A549 (cell line): ENCODE data around the gene WDHD1. TPM values are rescaled to one million over a fixed set of nuclear protein-coding genes. Genes with fewer than 3 reads are reported as not detected.
"Not testable (repeated sequence)": the region's sequence is repeated elsewhere in the genome, so short reads cannot be mapped to it uniquely, and the experiment has no call there.

Source experiments
- ATAC-seq, 2 experiments: fragments of 200-7000 bp in 1 of 2; fragments of >200 bp in 1 of 2; cut with Nextera tagmentation in 1 of 2; cut with Tn5 transposase in 1 of 2; 3 replicates each; pipeline versions ENCODE4 v1.8.0 to v1.9.1; 2018 to 2020; ENCODE audit warnings: mild to moderate bottlenecking in 1 of 2, moderate library complexity in 1 of 2
- CTCF ChIA-PET: fragments of 300-600 bp; sonication (Branson Sonifier 250); formaldehyde crosslinking; extraction: SDS; loops from one replicate; lab custom pipeline; 2021; ENCODE audit warnings: antibody characterized with exemption, inconsistent platforms; lab: Yijun Ruan, JAX
- POLR2A ChIA-PET: fragments of 350-600 bp; formaldehyde crosslinking; extraction: SDS; loops from one replicate; lab custom pipeline; 2021; ENCODE audit warnings: antibody characterized with exemption, inconsistent platforms; lab: Yijun Ruan, JAX
- DNase-seq, 2 experiments: peaks; one replicate each; pipeline versions ENCODE4 v3.0.0 to v3.0.0-alpha.2; 2011 to 2016; ENCODE audit warnings: low read depth in 1 of 2, low spot score in 1 of 2
- FAIRE-seq: peaks from 2 replicates; lab custom pipeline; 2011; peaks lifted over from hg19 to GRCh38; lab: Jason Lieb, UNC
- H3K27ac ChIP-seq, 2 experiments: fragments of >200 bp; sonication (Bioruptor Twin); formaldehyde crosslinking; 3 replicates each; pipeline ENCODE4 v1.5.1; 2016 to 2017
- H3K4me1 ChIP-seq: fragments of >200 bp; sonication (Bioruptor Twin); formaldehyde crosslinking; 3 replicates; pipeline ENCODE4 v1.6.1; 2016
- H3K4me2 ChIP-seq: fragments of >200 bp; sonication (Bioruptor Twin); formaldehyde crosslinking; 3 replicates; pipeline ENCODE4 v1.6.1; 2016
- H3K4me3 ChIP-seq: fragments of >200 bp; sonication (Bioruptor Twin); formaldehyde crosslinking; 3 replicates; pipeline ENCODE4 v1.5.1; 2016
- H3K9me3 ChIP-seq: fragments of >200 bp; sonication (Bioruptor Twin); formaldehyde crosslinking; 3 replicates; pipeline ENCODE4 v1.6.1; 2016
- CBX2 ChIP-seq: fragments of 200-600 bp; sonication (generic); IDR thresholded peaks from 2 replicates; pipeline ENCODE4 v1.6.1; 2016; ENCODE audit warnings: low read depth, mild to moderate bottlenecking, borderline replicate concordance
- CBX8 ChIP-seq: fragments of 200-600 bp; sonication (generic); IDR thresholded peaks from 2 replicates; pipeline ENCODE4 v1.6.1; 2016
- CHD2 ChIP-seq: fragments of 150-350 bp; IDR thresholded peaks from 2 replicates; pipeline ENCODE4 v1.6.1; 2014; ENCODE audit warnings: low read length; ENCODE audit not compliant: partially characterized antibody
- EHMT2 ChIP-seq: fragments of 200-600 bp; sonication (generic); IDR thresholded peaks from 2 replicates; pipeline ENCODE4 v1.6.1; 2016; ENCODE audit warnings: antibody characterized with exemption, low read depth, mild to moderate bottlenecking, moderate library complexity
- FOSB ChIP-seq: fragments of 250-450 bp; sonication (Bioruptor Pico); IDR thresholded peaks from 2 replicates; pipeline ENCODE4 v1.5.0; 2020; ENCODE audit warnings: mild to moderate bottlenecking, moderate library complexity
- FOSL2 ChIP-seq, 2 experiments: fragments of 450-650 bp in 1 of 2; fragments of >200 bp in 1 of 2; sonication (Bioruptor Twin) in 1 of 2; formaldehyde crosslinking; IDR thresholded peaks; 2 replicates each; pipeline versions ENCODE4 v1.5.0 to v1.6.1; 2016 to 2020; ENCODE audit warnings: mild to moderate bottlenecking in 1 of 2, moderate library complexity in 1 of 2
- FOXS1 ChIP-seq: fragments of 250-450 bp; sonication (Bioruptor Pico); IDR thresholded peaks from 2 replicates; pipeline ENCODE4 v1.5.0; 2020; ENCODE audit warnings: mild to moderate bottlenecking, moderate library complexity
- HOXA7 ChIP-seq: fragments of 250-450 bp; sonication (Bioruptor Pico); IDR thresholded peaks from 2 replicates; pipeline ENCODE4 v1.5.0; 2020; ENCODE audit warnings: mild to moderate bottlenecking, moderate library complexity
- HOXB13 ChIP-seq: fragments of 250-450 bp; sonication (Bioruptor Pico); IDR thresholded peaks from 2 replicates; pipeline ENCODE4 v1.5.0; 2020; ENCODE audit warnings: low read depth, mild to moderate bottlenecking, moderate library complexity
- HOXB5 ChIP-seq: fragments of 250-450 bp; sonication (Bioruptor Pico); IDR thresholded peaks from 2 replicates; pipeline ENCODE4 v1.5.0; 2020; ENCODE audit warnings: mild to moderate bottlenecking, moderate library complexity
- JUN ChIP-seq, 2 experiments: fragments of >200 bp; sonication (Bioruptor Twin); formaldehyde crosslinking; IDR thresholded peaks; 2 replicates in 1 of 2; 3 replicates in 1 of 2; pipeline ENCODE4 v1.6.1; 2016 to 2017
- MAZ ChIP-seq: fragments of 150-350 bp; IDR thresholded peaks from 2 replicates; pipeline ENCODE4 v1.6.1; 2014; ENCODE audit warnings: antibody characterized with exemption, low read depth, low read length, borderline replicate concordance
- MYC ChIP-seq: IDR thresholded peaks from 2 replicates; pipeline ENCODE4 v1.6.1; 2012; ENCODE audit warnings: mild to moderate bottlenecking, inconsistent platforms, low read length, improper control_type of control experiment, borderline replicate concordance
- NR3C1 ChIP-seq: fragments of >200 bp; sonication (Bioruptor Twin); formaldehyde crosslinking; IDR thresholded peaks from 3 replicates; pipeline ENCODE4 v1.6.1; 2017
- POLR2AphosphoS2 ChIP-seq: conservative IDR thresholded peaks from 2 replicates; pipeline ENCODE4 v1.6.1; 2012; ENCODE audit warnings: low read length, improper control_type of control experiment, inconsistent platforms
- RARB ChIP-seq: fragments of 250-450 bp; sonication (Bioruptor Pico); IDR thresholded peaks from 2 replicates; pipeline ENCODE4 v1.8.0; 2021; ENCODE audit warnings: mild to moderate bottlenecking, moderate library complexity
- REST ChIP-seq: fragments of 200-600 bp; sonication (generic); IDR thresholded peaks from 2 replicates; pipeline ENCODE4 v1.6.1; 2016; ENCODE audit warnings: antibody characterized with exemption, mild to moderate bottlenecking, moderate library complexity
- SREBF2 ChIP-seq: fragments of 450-650 bp; IDR thresholded peaks from 2 replicates; pipeline ENCODE4 v1.6.1; 2014; ENCODE audit warnings: mild to moderate bottlenecking, moderate library complexity
- TP53 ChIP-seq: fragments of 250-450 bp; sonication (Bioruptor Pico); IDR thresholded peaks from 2 replicates; pipeline ENCODE4 v1.5.0; 2021; ENCODE audit warnings: mild to moderate bottlenecking, moderate library complexity
- ZNF302 ChIP-seq: fragments of 250-450 bp; sonication (Bioruptor Pico); IDR thresholded peaks from 2 replicates; pipeline ENCODE4 v1.9.0; 2021; ENCODE audit warnings: inconsistent platforms, mild to moderate bottlenecking, moderate library complexity
- WGBS: methylation state at CpG from one replicate; pipeline ENCODE4 v1.1.6; 2017; ENCODE audit errors: missing lambda C conversion rate; 5-methylcytosine and 5-hydroxymethylcytosine counted together
- polyA plus RNA-seq, 4 experiments: library from polyadenylated mRNA; depleted of rRNA in 3 of 4; stranded (reverse); fragments of >200 nt; fragmentation: RNase III in 1 of 4; extraction: RNeasy Plus Mini Kit Qiagen cat#74134 plus additional on column Dnase treatment in 1 of 4; gene quantifications; 2 replicates in 3 of 4; 3 replicates in 1 of 4; pipeline ENCODE4 v1.2.3, GENCODE V29; 2011 to 2017
- TF ChIP-seq, protein P1 (sequence below): fragments of 450-650 bp; IDR thresholded peaks from 2 replicates; pipeline ENCODE4 v1.6.1; 2014; ENCODE audit warnings: antibody characterized with exemption
- TF ChIP-seq, protein P2 (sequence below): IDR thresholded peaks from 2 replicates; pipeline ENCODE4 v1.6.1; 2012

WDHD1 gene
- polyA plus RNA-seq, 2 of the 4 experiments (the other 2 are of a cell fraction), result 16.3 to 35.6 TPM

DNA sequence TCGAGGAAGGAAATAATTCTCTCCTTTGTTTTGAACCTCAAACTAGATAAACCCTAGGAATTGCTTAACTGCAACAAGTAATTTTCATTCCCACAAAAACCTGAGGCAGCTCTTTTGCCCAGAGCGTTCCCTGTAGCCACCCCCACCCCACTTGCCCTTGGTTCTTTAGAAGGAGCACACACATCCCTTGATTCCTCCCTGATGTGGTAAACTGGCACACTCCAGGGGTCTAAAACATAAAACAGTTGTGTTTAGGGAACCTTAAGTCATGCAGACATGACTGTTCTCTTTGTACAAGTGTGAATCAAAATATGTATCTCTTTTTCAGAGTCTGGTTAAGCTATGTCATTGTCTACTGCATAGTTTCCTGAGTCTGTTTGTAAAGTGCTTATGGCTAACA lies 38.5 kb upstream of the WDHD1 start:
- no peak for FAIRE-seq
- DNase-seq, result no peak
- 97% methylated on average over 2 of the region's 2 CpGs for WGBS
- no peaks in the 10 kb centered on the region for H3K4me1 ChIP-seq
- no peak for ATAC-seq
- CTCF ChIA-PET, result interaction anchor here (2.1 to 4.3 kb wide), 2 partner anchors 13 to 95 kb away, joined by 8 to 24 read pairs; partner anchors contain the start of gene MAPK1IP1L
- no peak overlapping the region for H3K4me3 ChIP-seq
- TF ChIP-seq CBX8 (no peak), SREBF2 (no peak), ZNF302 (CRISPR knock-in tag) (no peak), FOSL2 (IDR thresholded peaks at IDR 0.05) (no peak), FOSL2 (CRISPR knock-in tag; IDR thresholded peaks at IDR 0.05) (no peak), MAZ (no peak), MYC (no peak), RARB (CRISPR knock-in tag) (no peak), EHMT2 (no peak), HOXA7 (no peak), FOXS1 (CRISPR knock-in tag) (no peak), HOXB5 (CRISPR knock-in tag) (no peak), JUN (IDR thresholded peaks at IDR 0.05) (no peak), TP53 (CRISPR knock-in tag) (no peak), HOXB13 (no peak), NR3C1 (no peak), CBX2 (no peak)
- TF ChIP-seq, protein P1, sequence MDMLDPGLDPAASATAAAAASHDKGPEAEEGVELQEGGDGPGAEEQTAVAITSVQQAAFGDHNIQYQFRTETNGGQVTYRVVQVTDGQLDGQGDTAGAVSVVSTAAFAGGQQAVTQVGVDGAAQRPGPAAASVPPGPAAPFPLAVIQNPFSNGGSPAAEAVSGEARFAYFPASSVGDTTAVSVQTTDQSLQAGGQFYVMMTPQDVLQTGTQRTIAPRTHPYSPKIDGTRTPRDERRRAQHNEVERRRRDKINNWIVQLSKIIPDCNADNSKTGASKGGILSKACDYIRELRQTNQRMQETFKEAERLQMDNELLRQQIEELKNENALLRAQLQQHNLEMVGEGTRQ, result no peak
- TF ChIP-seq, all 56 proteins: peak for 0
- Histone ChIP-seq H3K27ac (no peak overlapping the region), H3K9me3 (no peaks in the 10 kb centered on the region), H3K4me2 (no peak overlapping the region)
- POLR2A ChIA-PET, result interaction anchor here (1.3 to 1.8 kb wide), 3 partner anchors 8 to 14 kb away, joined by 4 to 6 read pairs (median 5); no protein-coding TSS in a partner anchor

- DNase-seq, H3K9me3 ChIP-seq, H3K4me1 ChIP-seq, H3K27ac ChIP-seq, H3K4me3 ChIP-seq, H3K4me2 ChIP-seq, ATAC-seq, FAIRE-seq: not testable (repeated sequence)
- WGBS, result 69% methylated on average over 2 of the region's 2 CpGs
- ChIA-PET POLR2A (interaction anchor here (1.8 kb wide), 1 partner anchor 14 kb away, joined by 6 read pairs; no protein-coding TSS in a partner anchor), CTCF (interaction anchor here (2.1 to 4.3 kb wide), 2 partner anchors 13 to 96 kb away, joined by 8 to 24 read pairs; partner anchors contain the start of gene MAPK1IP1L)
Measured at GRCh38 chr14:55064896-55065295, 38.0 kb upstream of the WDHD1 start.

- ChIA-PET POLR2A (no interaction called here), CTCF (interaction anchor here (1.0 to 3.3 kb wide), 7 partner anchors 8 to 98 kb away, joined by 3 to 15 read pairs (median 4); partner anchors contain the start of genes MAPK1IP1L, SOCS4 and WDHD1)
- ATAC-seq (peak; percentile 42 to 49; a peak in 5 of 6 replicates), DNase-seq (no peak), FAIRE-seq (no peak)
- H3K4me1 ChIP-seq, result no peaks in the 10 kb centered on the region
- no peak overlapping the region for H3K27ac ChIP-seq
- no peaks in the 10 kb centered on the region for H3K9me3 ChIP-seq
- H3K4me2 ChIP-seq, result no peak overlapping the region
- 95% methylated on average over 11 of the region's 11 CpGs for WGBS
- H3K4me3 ChIP-seq, result no peak overlapping the region
- TF ChIP-seq REST (no peak), CHD2 (no peak), CBX2 (no peak), TP53 (CRISPR knock-in tag) (no peak), NR3C1 (no peak), RARB (CRISPR knock-in tag) (no peak), HOXA7 (no peak), POLR2AphosphoS2 (no peak), FOXS1 (CRISPR knock-in tag) (no peak), FOSB (CRISPR knock-in tag) (no peak), HOXB13 (no peak)
- TF ChIP-seq, protein P2, sequence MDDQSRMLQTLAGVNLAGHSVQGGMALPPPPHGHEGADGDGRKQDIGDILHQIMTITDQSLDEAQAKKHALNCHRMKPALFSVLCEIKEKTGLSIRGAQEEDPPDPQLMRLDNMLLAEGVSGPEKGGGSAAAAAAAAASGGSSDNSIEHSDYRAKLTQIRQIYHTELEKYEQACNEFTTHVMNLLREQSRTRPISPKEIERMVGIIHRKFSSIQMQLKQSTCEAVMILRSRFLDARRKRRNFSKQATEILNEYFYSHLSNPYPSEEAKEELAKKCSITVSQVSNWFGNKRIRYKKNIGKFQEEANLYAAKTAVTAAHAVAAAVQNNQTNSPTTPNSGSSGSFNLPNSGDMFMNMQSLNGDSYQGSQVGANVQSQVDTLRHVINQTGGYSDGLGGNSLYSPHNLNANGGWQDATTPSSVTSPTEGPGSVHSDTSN, result no peak
- TF ChIP-seq, all 56 proteins: peak for 0
Measured at GRCh38 chr14:55062517-55063351, 35.8 kb upstream of the WDHD1 start.
